Activated CD4-positive, alpha-beta T cell treated with anti-CD3 and anti-CD28 coated beads, Interleukin-10, Interleukin-2, amounts not matched to agents 100 ng/mL and 50 ng/mL, durations not matched to agents 16 hours and 8 hours (primary cell): Measurements from ENCODE around the gene IGSF23.
"Not testable (repeated sequence)": the region's sequence is repeated elsewhere in the genome, so short reads cannot be mapped to it uniquely, and the experiment has no call there.

Source experiments
- DNase-seq: peaks from one replicate; pipeline ENCODE4 v3.0.0-alpha.2; 2020

The IGSF23 gene

DNA sequence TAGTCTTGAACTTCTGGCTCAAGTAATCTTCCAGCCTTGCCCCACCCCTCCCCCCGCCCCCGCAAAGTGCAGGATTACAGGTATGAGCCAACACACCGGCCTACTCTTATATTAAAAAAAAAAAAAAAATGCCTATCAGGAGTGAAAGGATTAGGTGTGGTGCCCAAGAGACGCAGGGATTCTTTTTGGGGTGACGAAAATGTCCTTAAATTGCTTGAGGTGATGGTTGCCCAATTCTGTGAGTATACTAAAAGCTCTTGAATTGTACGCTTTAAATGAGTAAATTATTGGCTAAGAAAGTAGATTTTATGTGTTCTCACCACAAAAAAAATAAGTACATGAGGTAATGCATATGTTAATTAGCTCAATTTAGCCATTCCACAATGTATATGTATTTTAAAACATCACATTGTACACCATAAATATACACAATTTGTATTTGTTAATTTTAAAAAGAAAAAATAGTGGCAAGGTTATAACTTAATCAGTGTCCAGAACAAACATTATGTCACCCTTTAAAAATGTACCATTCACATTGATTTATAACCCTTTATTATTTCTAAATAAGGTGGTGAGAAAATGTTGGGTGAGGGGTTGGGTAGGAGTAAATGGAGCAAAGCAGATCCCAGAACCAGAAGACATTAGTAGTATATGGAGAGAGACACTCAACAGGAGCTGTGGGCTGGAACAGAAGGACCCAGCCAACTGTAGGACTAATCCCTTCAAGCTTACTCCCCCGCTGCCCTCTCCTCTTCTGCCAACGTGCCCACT is 3.9 kb downstream of the IGSF23 start:
- no peak for DNase-seq

GRCh38 chr19:44618640-44619357 is 5.4 kb downstream of the IGSF23 start:
- no peak for DNase-seq

DNA sequence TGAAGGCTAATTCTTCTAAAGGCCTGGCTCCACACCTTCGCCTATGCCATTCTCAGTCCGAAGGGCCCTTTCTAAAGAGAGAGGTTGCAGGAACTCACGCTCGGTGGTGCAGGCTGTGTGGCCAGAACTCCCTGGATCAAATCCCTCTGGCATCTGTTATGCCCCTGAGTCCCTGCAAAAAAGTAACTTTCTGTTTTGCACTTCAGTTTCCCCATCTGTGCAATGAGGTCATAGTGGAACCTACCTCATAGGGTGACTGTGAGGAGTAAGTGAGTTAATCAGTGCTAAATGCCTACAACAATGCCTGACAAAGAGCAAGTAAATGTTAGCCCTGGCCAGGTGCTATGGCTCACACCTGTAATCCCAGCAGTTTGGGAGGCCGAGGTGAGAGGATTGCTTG is 7.3 kb downstream of the IGSF23 start:
- DNase-seq: no peak

- DNase-seq: no peak
Measured at GRCh38 chr19:44621367-44621766, 8.0 kb downstream of the IGSF23 start.

- DNase-seq: no peak
Measured at GRCh38 chr19:44623080-44623479, 9.7 kb downstream of the IGSF23 start.

- no peak for DNase-seq
Measured at GRCh38 chr19:44623626-44624025, 10.3 kb downstream of the IGSF23 start.

DNA sequence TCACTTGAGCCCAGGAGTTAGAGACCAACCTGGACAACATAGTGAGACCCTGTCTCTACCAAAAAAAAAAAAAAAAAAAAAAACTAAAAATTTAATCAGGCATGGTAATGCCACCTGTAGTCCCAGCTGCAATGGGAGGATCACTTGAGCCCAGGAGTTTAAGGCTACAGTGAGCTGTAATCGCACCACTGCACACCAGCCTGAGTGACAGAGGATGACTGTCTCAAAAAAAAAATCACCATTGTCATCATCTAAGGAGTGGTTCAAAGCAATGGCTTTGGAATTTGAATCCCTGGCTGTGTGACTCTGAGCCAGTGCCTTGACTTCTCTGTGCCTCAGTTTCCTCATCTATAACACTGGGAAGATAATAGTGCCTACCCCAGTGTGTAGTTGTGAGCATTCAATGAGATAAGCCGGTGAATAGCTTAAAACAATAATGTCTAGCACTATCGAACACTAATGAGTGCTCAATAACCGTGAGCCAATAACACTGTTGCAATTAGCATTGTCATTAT is 11.5 kb downstream of the IGSF23 start:
- no peak for DNase-seq

- DNase-seq: not testable (repeated sequence)
Measured at GRCh38 chr19:44625637-44626036, 12.3 kb downstream of the IGSF23 start.

DNA sequence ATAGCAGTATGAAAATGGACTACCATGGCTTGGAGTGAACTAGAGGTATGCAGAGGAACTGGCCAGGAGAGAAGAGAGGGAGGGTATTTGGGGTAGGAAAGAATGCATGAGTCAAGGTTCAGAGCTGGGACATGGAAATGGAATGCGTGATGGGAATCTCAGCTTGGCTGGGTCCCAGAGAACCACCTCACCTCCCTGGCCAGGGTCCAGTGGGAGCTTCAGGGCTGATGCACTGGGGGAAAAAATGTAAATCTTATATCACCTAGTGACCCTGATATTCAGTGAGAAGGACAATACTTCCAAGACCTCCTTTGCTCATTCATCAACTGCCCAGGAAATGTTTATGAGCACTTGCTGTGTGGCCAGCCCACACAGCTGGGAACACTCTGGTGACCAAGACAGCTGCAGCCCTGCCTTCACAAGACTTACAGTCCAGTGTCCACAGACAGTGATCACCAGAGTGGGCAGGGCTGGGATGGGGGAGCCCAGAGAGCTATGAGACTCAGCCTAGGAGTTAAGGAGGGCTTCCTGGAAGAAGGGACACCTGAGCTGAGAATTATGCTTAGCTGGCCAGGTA is 12.8 kb downstream of the IGSF23 start:
- DNase-seq: no peak

DNA sequence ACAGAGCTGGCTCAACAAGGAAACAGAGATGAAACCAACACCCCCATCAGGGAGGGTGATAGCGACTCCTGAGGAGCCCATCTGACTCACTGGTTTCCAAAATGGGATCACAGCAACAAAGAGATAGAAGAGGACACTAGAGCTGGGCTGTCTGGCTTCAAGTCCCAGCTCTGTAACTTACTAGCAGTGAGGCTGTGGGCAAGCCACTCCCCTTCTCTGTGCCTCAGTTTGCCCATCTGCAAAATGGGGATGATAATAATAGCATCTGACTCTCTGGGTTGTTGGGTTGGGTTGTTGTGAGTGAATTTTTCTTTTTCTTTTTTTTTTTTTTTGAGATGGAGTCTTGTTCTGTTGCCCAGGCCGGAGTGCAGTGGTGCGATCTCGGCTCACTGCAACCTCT is 14.3 kb downstream of the IGSF23 start:
- DNase-seq: no peak

DNA sequence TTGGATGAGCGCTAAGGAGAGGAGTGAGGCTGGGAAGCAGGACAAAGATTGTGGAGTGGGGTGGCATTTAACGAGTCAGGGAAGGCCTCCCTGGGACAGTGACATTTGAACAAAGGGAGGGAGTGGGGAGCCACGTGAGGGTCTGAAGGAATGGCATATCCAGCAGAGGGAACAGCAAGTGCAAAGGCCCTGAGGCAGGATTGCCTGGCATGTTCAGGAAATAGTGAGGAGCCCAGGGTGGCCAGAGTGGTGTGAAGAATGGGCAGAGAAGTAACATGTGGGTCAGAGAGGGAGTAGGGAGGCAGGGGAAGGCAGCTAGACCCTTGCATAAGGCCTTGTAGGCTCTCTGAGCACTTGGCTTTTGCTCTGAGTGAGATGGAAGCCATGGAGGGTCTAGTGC is 15.4 kb downstream of the IGSF23 start:
- DNase-seq: no peak

- DNase-seq: not testable (repeated sequence)
Measured at GRCh38 chr19:44631611-44632010, 18.2 kb downstream of the IGSF23 start.

DNA sequence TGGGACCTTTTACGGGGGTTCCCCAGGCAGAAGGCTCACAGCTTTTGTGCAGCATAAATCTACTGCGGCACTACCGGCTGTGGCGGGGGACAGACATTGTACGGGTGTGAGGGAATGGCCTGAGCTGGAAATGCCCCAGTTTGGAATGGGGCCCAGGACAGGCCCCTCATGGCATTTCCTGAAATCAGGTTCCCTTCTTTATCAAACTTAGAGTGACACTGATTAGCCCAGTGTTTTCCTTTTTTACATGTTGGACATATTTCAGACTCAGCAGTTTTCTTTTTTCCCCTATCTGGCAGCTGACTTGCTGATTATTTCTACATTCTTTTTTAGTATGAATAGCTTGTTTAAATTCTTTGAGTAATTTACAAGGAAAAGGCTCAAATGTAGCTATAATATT is 20.7 kb downstream of the IGSF23 start:
- DNase-seq: not testable (repeated sequence)

DNA sequence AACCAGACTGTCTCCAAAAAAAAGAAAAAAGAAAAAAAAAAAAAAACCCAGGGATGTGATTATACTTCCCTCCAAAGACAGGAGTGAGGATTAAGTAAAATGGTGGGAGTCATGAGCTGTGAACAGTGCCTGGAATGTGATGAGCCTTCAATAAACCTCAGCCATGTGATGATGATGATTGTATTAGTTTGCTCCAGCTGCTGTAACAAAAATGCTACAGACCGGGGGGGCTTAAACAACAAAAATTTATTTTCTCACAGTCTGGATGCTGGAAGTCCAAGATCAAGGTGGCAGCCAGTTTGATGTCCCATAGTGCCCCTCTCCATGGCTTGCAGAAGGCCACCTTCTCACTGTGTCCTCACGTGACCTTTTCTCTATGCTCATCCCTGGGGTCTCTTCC is 21.4 kb downstream of the IGSF23 start:
- DNase-seq: no peak

DNA sequence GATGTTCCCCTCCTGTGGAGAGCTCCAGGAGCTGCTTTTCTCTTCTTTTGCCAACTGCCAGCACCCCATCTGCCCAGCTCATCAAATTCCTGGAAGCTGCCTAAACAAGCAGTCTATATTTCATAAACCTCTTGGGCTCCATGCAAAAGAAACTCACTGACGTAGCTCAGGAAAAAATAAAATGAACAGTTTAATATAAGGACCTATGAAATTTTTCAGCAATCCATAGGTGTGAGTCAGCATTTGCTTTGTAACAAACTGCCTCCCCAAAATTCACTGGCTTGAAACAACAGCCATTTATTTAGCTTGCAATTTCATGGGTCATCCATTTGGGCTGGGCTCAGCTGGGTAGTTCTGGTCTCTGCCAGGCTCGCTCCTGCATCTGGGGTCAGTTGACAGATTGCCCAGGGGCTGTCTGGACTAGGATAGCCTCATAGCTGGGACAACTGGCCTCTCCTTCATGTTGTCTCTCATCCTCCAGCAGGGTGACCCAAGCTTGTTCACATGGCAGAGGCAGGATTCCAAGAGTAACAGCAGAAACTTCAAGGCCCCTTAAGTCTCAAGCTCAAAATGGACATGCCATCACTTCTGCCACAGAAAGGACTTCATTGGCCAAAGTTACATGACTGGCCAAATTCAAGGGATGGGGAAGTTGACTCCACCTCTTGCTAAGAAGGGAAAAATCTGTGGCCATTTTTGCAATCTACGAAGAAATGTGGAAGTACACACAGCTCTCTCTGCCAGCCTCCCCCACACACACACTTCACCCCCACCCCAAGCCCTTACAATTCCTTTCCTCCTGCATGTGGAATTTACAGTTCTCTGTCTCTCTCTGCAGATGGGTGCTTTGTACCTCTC is 22.4 kb downstream of the IGSF23 start:
- no peak for DNase-seq

DNA sequence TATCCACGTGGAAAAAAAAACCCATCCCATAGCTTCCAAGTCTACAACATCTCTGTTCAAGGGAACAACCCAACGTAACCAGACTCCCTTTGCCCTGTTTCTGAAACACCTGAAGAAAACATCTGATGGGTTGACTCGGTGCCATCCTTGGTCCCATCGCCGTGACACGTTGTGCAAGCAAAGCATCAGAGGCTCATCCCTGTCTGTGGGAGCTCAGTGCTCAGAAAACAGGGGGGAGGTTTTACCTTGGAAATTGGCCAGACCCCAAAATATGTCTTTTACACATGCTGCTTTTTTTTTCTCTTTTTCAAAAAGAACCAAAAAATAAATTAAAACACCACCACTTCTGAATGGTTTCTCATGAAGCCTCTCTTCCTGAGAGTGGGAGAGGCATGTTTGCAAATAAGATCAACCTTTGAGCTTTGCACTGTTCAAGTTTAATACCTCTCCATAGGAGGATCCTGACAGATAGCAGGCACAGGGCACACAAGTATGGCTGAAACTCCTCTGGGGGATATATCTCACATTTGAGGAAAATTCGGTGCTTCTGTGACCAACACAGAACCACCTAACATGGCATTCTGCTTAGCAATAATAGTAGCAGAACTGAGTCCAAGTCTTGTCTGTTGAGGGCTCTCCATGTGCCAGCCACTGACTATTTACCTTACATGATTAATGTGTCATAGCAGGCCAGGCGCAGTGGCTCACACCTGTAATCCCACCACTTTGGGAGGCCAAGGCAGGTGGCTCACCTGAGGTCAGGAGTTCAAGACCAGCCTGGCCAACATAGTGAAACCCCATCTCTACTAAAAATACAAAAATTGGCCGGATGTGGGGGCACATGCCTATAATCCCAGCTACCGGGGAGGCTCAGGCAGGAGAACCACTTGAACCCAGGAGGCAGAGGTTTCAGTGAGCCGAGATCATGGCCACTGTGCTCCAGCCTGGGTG is 23.4 kb downstream of the IGSF23 start:
- DNase-seq: no peak

- no peak for DNase-seq
Measured at GRCh38 chr19:44637390-44637764, 24.0 kb downstream of the IGSF23 start.

DNA sequence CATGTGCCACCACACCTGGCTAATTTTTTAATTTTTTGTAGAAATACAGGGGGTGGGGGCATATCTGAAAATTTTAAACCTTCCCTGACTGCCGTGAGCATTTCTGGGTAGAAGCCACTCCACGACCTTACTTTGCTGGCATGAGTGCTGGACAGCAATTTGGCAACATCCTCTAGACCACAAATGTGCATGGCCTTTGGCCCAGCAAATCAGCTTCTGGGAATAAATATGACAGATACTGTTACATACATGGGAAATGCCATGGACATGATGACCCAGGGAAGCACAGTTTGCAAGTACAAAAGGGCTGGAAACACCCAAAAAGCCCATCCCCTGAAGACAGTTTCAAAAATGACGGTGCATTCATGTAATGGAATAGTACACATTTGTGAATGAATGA is 27.2 kb downstream of the IGSF23 start:
- DNase-seq: no peak

DNA sequence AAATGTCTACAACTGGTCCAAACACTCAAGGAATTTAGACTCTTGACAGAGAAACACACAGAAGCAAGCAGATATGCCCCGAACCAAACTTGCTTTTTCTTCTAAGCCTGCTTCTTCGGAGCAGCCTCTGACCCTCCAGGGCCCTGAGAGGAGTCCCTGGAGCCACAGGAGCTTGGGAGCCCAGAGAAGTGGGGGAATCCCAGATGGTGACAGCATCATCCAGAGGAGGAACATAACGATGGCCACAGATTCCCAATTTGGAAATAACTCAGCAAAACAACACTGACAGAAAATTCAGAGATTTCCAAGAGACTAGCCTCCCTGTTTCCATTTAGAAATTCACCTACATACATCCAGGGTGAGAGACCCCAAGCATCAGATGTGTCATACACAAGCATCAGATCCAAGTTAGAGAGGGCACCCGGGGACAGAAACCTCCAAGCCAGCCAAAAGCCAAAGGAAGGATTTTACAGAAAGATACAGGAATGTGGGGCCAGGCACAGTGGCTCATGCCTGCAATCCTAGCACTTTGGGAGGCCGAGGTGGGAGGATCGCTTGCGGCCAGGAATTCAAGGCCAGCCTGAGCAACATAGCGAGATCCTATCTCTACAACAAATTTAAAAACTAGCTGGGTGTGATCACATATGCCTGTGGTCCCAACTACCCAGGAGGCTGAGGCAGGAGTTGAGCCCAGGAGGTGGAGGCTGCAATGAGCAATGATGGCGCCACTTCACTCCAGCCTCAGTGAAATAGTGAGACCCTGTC is 28.3 kb downstream of the IGSF23 start:
- DNase-seq: no peak

GRCh38 chr19:44642377-44642776 is 29.0 kb downstream of the IGSF23 start:
- DNase-seq: no peak
